GM23338 (cell line): ENCODE results near the gene YWHAE. TPM values are rescaled to one million over a fixed set of nuclear protein-coding genes. Genes with fewer than 3 reads are reported as not detected.

Source experiments
- EZH2 ChIP-seq: fragments of 200-600 bp; sonication (generic); IDR thresholded peaks from one replicate; pipeline ENCODE4 v1.8.0; 2017; ENCODE audit warnings: antibody characterized with exemption, mild to moderate bottlenecking, low read depth; ENCODE audit not compliant: unreplicated experiment
- JUNB ChIP-seq: IDR thresholded peaks from one replicate; pipeline ENCODE4 v1.6.1; 2016; ENCODE audit warnings: antibody characterized with exemption; ENCODE audit not compliant: unreplicated experiment
- NANOG ChIP-seq: IDR thresholded peaks from 2 replicates; pipeline ENCODE4 v1.6.1; 2016; ENCODE audit warnings: antibody characterized with exemption, borderline replicate concordance
- STAT1 ChIP-seq: IDR thresholded peaks from one replicate; pipeline ENCODE4 v1.6.1; 2016; ENCODE audit warnings: antibody characterized with exemption; ENCODE audit not compliant: unreplicated experiment
- ZNF331 ChIP-seq: fragments of 250-450 bp; sonication (Bioruptor Pico); IDR thresholded peaks from 2 replicates; pipeline ENCODE4 v1.5.0; 2020; ENCODE audit warnings: low read depth, mild to moderate bottlenecking, moderate library complexity
- polyA plus RNA-seq: library from polyadenylated mRNA; unstranded; fragments of >200 nt; fragmentation: Nextera tagmentation; extraction: Ambion mirVana; gene quantifications from 2 replicates; pipeline ENCODE4 v1.2.1, GENCODE V29; 2016
- total RNA-seq: library from RNA; depleted of rRNA; stranded (reverse); fragments of >200 nt; shearing (Covaris generic); gene quantifications from 2 replicates; pipeline ENCODE4 v1.2.3, GENCODE V29; 2014
- TF ChIP-seq, protein P1 (sequence below): fragments of 250-450 bp; sonication (Bioruptor Pico); IDR thresholded peaks from 2 replicates; pipeline ENCODE4 v1.5.0; 2020; ENCODE audit warnings: mild to moderate bottlenecking, moderate library complexity
- TF ChIP-seq, protein P2 (sequence below): IDR thresholded peaks from one replicate; pipeline ENCODE4 v1.6.1; 2018; ENCODE audit warnings: antibody characterized with exemption; ENCODE audit not compliant: unreplicated experiment

YWHAE gene
- total and polyA plus RNA-seq, 2 experiments from 2014 or later: 1,251 to 1,283 TPM

DNA sequence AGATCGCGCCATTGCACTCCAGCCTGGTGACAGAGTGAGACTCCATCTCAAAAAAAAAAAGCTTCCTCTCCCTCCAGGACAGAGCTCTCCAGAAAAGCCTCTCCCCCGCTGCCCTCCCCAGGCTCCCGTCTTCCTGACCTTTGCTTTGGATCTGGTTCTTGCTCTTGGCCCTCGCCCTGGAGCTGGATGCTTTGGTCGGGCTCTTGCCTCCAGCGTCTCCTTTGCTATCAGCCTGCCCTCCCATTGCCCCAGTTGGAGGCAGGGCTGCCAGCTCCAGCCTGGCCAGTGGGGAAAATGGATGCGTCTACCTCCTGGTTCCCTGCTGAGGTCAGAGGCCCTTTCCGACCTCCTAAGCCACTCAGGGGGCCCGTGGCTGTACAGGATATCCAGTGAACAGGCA lies 84.6 kb downstream of the YWHAE start (continued):
- TF ChIP-seq, protein P1, sequence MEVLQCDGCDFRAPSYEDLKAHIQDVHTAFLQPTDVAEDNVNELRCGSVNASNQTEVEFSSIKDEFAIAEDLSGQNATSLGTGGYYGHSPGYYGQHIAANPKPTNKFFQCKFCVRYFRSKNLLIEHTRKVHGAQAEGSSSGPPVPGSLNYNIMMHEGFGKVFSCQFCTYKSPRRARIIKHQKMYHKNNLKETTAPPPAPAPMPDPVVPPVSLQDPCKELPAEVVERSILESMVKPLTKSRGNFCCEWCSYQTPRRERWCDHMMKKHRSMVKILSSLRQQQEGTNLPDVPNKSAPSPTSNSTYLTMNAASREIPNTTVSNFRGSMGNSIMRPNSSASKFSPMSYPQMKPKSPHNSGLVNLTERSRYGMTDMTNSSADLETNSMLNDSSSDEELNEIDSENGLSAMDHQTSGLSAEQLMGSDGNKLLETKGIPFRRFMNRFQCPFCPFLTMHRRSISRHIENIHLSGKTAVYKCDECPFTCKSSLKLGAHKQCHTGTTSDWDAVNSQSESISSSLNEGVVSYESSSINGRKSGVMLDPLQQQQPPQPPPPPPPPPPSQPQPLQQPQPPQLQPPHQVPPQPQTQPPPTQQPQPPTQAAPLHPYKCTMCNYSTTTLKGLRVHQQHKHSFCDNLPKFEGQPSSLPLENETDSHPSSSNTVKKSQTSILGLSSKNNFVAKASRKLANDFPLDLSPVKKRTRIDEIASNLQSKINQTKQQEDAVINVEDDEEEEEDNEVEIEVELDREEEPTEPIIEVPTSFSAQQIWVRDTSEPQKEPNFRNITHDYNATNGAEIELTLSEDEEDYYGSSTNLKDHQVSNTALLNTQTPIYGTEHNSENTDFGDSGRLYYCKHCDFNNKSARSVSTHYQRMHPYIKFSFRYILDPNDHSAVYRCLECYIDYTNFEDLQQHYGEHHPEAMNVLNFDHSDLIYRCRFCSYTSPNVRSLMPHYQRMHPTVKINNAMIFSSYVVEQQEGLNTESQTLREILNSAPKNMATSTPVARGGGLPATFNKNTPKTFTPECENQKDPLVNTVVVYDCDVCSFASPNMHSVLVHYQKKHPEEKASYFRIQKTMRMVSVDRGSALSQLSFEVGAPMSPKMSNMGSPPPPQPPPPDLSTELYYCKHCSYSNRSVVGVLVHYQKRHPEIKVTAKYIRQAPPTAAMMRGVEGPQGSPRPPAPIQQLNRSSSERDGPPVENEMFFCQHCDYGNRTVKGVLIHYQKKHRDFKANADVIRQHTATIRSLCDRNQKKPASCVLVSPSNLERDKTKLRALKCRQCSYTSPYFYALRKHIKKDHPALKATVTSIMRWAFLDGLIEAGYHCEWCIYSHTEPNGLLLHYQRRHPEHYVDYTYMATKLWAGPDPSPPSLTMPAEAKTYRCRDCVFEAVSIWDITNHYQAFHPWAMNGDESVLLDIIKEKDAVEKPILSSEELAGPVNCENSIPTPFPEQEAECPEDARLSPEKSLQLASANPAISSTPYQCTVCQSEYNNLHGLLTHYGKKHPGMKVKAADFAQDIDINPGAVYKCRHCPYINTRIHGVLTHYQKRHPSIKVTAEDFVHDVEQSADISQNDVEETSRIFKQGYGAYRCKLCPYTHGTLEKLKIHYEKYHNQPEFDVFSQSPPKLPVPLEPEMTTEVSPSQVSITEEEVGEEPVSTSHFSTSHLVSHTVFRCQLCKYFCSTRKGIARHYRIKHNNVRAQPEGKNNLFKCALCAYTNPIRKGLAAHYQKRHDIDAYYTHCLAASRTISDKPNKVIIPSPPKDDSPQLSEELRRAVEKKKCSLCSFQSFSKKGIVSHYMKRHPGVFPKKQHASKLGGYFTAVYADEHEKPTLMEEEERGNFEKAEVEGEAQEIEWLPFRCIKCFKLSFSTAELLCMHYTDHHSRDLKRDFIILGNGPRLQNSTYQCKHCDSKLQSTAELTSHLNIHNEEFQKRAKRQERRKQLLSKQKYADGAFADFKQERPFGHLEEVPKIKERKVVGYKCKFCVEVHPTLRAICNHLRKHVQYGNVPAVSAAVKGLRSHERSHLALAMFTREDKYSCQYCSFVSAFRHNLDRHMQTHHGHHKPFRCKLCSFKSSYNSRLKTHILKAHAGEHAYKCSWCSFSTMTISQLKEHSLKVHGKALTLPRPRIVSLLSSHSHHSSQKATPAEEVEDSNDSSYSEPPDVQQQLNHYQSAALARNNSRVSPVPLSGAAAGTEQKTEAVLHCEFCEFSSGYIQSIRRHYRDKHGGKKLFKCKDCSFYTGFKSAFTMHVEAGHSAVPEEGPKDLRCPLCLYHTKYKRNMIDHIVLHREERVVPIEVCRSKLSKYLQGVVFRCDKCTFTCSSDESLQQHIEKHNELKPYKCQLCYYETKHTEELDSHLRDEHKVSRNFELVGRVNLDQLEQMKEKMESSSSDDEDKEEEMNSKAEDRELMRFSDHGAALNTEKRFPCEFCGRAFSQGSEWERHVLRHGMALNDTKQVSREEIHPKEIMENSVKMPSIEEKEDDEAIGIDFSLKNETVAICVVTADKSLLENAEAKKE (CRISPR knock-in tag): no peak
- no peak for TF ChIP-seq JUNB
- TF ChIP-seq, protein P2, sequence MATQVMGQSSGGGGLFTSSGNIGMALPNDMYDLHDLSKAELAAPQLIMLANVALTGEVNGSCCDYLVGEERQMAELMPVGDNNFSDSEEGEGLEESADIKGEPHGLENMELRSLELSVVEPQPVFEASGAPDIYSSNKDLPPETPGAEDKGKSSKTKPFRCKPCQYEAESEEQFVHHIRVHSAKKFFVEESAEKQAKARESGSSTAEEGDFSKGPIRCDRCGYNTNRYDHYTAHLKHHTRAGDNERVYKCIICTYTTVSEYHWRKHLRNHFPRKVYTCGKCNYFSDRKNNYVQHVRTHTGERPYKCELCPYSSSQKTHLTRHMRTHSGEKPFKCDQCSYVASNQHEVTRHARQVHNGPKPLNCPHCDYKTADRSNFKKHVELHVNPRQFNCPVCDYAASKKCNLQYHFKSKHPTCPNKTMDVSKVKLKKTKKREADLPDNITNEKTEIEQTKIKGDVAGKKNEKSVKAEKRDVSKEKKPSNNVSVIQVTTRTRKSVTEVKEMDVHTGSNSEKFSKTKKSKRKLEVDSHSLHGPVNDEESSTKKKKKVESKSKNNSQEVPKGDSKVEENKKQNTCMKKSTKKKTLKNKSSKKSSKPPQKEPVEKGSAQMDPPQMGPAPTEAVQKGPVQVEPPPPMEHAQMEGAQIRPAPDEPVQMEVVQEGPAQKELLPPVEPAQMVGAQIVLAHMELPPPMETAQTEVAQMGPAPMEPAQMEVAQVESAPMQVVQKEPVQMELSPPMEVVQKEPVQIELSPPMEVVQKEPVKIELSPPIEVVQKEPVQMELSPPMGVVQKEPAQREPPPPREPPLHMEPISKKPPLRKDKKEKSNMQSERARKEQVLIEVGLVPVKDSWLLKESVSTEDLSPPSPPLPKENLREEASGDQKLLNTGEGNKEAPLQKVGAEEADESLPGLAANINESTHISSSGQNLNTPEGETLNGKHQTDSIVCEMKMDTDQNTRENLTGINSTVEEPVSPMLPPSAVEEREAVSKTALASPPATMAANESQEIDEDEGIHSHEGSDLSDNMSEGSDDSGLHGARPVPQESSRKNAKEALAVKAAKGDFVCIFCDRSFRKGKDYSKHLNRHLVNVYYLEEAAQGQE: no peak
- TF ChIP-seq ZNF331 (CRISPR knock-in tag): no peak
- TF ChIP-seq EZH2: no peak
- no peak for TF ChIP-seq NANOG
- no peak for TF ChIP-seq STAT1
